HEK293T (cell line): ENCODE data around the gene PAFAH2.

Experiments used
- ARNT ChIP-seq: fragments of 450-650 bp; IDR thresholded peaks from 2 replicates; pipeline ENCODE4 v1.6.1; 2017; ENCODE audit warnings: mild to moderate bottlenecking
- CTBP1 ChIP-seq: fragments of 450-650 bp; IDR thresholded peaks from 2 replicates; pipeline ENCODE4 v1.6.1; 2016; ENCODE audit warnings: borderline replicate concordance
- FOXA1 ChIP-seq: fragments of 450-650 bp; IDR thresholded peaks from 2 replicates; pipeline ENCODE4 v1.6.1; 2016; ENCODE audit warnings: mild to moderate bottlenecking
- FOXM1 ChIP-seq: fragments of 450-650 bp; IDR thresholded peaks from 2 replicates; pipeline ENCODE4 v1.6.1; 2017; ENCODE audit warnings: mild to moderate bottlenecking, borderline replicate concordance
- L3MBTL2 ChIP-seq: fragments of 450-650 bp; conservative IDR thresholded peaks from 2 replicates; pipeline ENCODE4 v1.6.1; 2016; ENCODE audit warnings: mild to moderate bottlenecking
- TF ChIP-seq, protein P1 (sequence below): fragments of 450-650 bp; IDR thresholded peaks from 2 replicates; pipeline ENCODE4 v1.6.1; 2016

DNA sequence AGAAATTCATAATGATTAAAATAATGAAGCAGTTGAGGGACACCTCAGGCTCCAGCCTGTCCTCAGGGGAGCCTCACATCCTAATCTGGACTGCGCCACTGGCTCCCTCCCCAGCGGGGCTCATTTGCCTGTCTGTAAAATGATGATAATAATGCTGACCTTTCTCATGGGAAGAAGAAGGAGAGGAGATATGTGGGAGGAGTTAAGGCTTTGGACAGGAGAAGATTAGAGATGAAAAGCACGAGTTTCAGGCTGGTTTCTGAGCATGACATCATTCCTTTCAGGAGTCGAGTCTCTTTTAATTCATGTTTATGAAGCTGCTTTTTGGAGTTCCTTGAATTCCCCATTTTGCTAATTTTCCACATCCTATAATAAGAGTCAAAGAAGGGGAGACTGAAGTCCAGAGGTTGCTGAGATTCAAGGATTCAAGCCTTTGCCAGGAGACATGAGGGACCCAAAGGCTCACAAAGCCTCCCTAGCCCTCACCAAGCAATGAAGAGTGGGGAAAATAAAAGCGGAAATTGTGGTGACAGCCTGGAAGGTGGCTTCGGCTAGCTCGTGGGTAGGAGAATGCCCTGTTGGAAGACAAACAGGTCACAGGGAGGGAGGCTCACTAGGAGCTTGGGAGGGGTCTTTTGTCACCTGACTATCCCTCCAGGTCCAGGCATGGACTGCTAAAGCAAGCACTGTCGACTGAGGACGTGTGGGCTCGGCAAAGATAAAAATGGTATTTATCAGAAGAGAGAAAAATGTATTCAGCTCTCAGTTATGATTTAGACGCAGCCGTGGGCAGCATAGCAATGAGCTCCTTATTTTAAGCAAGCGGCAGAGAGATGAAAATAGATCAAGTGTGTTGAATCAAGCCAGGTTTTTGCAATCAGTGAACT, 64.1 kb downstream of the PAFAH2 start:
- TF ChIP-seq CTBP1 (no peak), FOXA1 (no peak), L3MBTL2 (no peak), FOXM1 (no peak), ARNT (no peak)
- TF ChIP-seq, protein P1, sequence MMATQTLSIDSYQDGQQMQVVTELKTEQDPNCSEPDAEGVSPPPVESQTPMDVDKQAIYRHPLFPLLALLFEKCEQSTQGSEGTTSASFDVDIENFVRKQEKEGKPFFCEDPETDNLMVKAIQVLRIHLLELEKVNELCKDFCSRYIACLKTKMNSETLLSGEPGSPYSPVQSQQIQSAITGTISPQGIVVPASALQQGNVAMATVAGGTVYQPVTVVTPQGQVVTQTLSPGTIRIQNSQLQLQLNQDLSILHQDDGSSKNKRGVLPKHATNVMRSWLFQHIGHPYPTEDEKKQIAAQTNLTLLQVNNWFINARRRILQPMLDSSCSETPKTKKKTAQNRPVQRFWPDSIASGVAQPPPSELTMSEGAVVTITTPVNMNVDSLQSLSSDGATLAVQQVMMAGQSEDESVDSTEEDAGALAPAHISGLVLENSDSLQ = no peak
